Neural cell (in vitro differentiated cells): Measurements from ENCODE around the gene CALHM1. TPM values are rescaled to one million over a fixed set of nuclear protein-coding genes. Genes with fewer than 3 reads are reported as not detected.

ENCODE experiments used
- H2AFZ ChIP-seq: fragments of 200-600, 300-800 bp; sonication (generic), shearing (Covaris generic); 2 replicates; pipeline ENCODE4 v1.6.0; 2014; ENCODE audit warnings: low read depth, mild to moderate bottlenecking, antibody characterized with exemption, low read length, moderate library complexity
- H3F3A ChIP-seq: fragments of 200-600 bp; shearing (Covaris generic); 2 replicates; pipeline ENCODE4 v1.6.1; 2016; ENCODE audit warnings: mild to moderate bottlenecking, moderate library complexity, mixed read lengths, antibody characterized with exemption, low read length; ENCODE audit not compliant: insufficient read depth, poor library complexity, severe bottlenecking
- H3K27ac ChIP-seq: fragments of 200-600, 300-800 bp; sonication (generic), shearing (Covaris generic); 2 replicates; pipeline ENCODE4 v1.5.1; 2014; ENCODE audit warnings: mild to moderate bottlenecking, low read length, moderate library complexity
- H3K27me3 ChIP-seq: fragments of 300-800, 200-600 bp; sonication (generic), shearing (Covaris generic); 2 replicates; pipeline ENCODE4 v1.6.0; 2014; ENCODE audit warnings: mild to moderate bottlenecking, low read depth, low read length, moderate library complexity; ENCODE audit not compliant: insufficient read depth
- H3K36me3 ChIP-seq: fragments of 300-800, 200-600 bp; sonication (generic), shearing (Covaris generic); 2 replicates; pipeline ENCODE4 v1.5.1; 2014; ENCODE audit warnings: mild to moderate bottlenecking, antibody characterized with exemption, low read length, moderate library complexity; ENCODE audit not compliant: insufficient read depth
- H3K4me2 ChIP-seq: fragments of 300-800, 200-600 bp; sonication (generic), shearing (Covaris generic); 2 replicates; pipeline ENCODE4 v1.6.0; 2014; ENCODE audit warnings: mild to moderate bottlenecking, low read length
- H3K4me3 ChIP-seq: fragments of 300-800, 200-600 bp; sonication (generic), shearing (Covaris generic); 2 replicates; pipeline ENCODE4 v1.5.1; 2014; ENCODE audit warnings: mild to moderate bottlenecking, low read length, moderate library complexity
- H3K79me2 ChIP-seq: fragments of 200-600 bp; shearing (Covaris generic); replicated peaks from 2 replicates; pipeline ENCODE4 v1.6.0; 2014; ENCODE audit warnings: mild to moderate bottlenecking, low read length, moderate library complexity; ENCODE audit not compliant: insufficient read depth
- H3K9ac ChIP-seq: fragments of 300-800, 200-600 bp; sonication (generic), shearing (Covaris generic); 2 replicates; pipeline ENCODE4 v1.6.1; 2016; ENCODE audit warnings: mild to moderate bottlenecking, low read length, mixed read lengths
- H3K9me2 ChIP-seq: fragments of 200-600 bp; shearing (Covaris generic); 2 replicates; pipeline ENCODE4 v1.6.1; 2016; ENCODE audit warnings: mild to moderate bottlenecking, low read length, mixed read lengths; ENCODE audit not compliant: insufficient read depth
- H3K9me3 ChIP-seq: fragments of 200-600, 300-800 bp; sonication (generic), shearing (Covaris generic); 2 replicates; pipeline ENCODE4 v1.6.1; 2016; ENCODE audit warnings: mild to moderate bottlenecking, mixed run types, low read length, moderate library complexity, mixed read lengths
- H4K20me1 ChIP-seq: fragments of 200-600 bp; shearing (Covaris generic); 2 replicates; pipeline ENCODE4 v1.6.1; 2016; ENCODE audit warnings: mild to moderate bottlenecking, mixed run types; ENCODE audit not compliant: insufficient read depth
- CTCF ChIP-seq: fragments of 450-650 bp; IDR thresholded peaks from 2 replicates; pipeline ENCODE4 v1.5.1; 2014; ENCODE audit warnings: antibody characterized with exemption, mild to moderate bottlenecking, moderate library complexity; ENCODE audit not compliant: poor library complexity, severe bottlenecking
- EP300 ChIP-seq: fragments of 450-650 bp; conservative IDR thresholded peaks from 2 replicates; pipeline ENCODE4 v1.6.1; 2014; ENCODE audit warnings: antibody characterized with exemption, mild to moderate bottlenecking, moderate library complexity; ENCODE audit not compliant: poor library complexity, severe bottlenecking
- EZH2 ChIP-seq: fragments of 200-600, 300-800 bp; shearing (Covaris generic), sonication (generic); IDR thresholded peaks from 2 replicates; pipeline ENCODE4 v1.6.1; 2014; ENCODE audit warnings: antibody characterized with exemption, low read length, borderline replicate concordance, mild to moderate bottlenecking; ENCODE audit not compliant: insufficient read depth, poor library complexity, severe bottlenecking
- MXI1 ChIP-seq: fragments of 450-650 bp; conservative IDR thresholded peaks from 2 replicates; pipeline ENCODE4 v1.6.1; 2014; ENCODE audit warnings: antibody characterized with exemption, mild to moderate bottlenecking; ENCODE audit not compliant: poor library complexity, severe bottlenecking
- POLR2AphosphoS5 ChIP-seq: IDR thresholded peaks from 2 replicates; pipeline ENCODE4 v1.6.1; 2012
- RAD21 ChIP-seq: fragments of 450-650 bp; conservative IDR thresholded peaks from 2 replicates; pipeline ENCODE4 v1.6.1; 2014; ENCODE audit warnings: antibody characterized with exemption, mild to moderate bottlenecking, moderate library complexity
- REST ChIP-seq: IDR thresholded peaks from 2 replicates; pipeline ENCODE4 v1.6.1; 2012; ENCODE audit warnings: borderline replicate concordance
- SMC3 ChIP-seq: fragments of 450-650 bp; conservative IDR thresholded peaks from 2 replicates; pipeline ENCODE4 v1.6.1; 2014; ENCODE audit warnings: antibody characterized with exemption, mild to moderate bottlenecking, moderate library complexity; ENCODE audit not compliant: poor library complexity
- TAF1 ChIP-seq: IDR thresholded peaks from 2 replicates; pipeline ENCODE4 v1.6.1; 2012; ENCODE audit warnings: low read depth
- polyA plus RNA-seq: library from polyadenylated mRNA; depleted of rRNA; stranded (reverse); fragments of >200 nt; gene quantifications from 2 replicates; pipeline ENCODE4 v1.2.3, GENCODE V29; 2014

CALHM1 gene
- polyA plus RNA-seq, 1 donor from 2014 or later: not detected

- Histone ChIP-seq H3F3A (no peaks in the 10 kb centered on the region), H4K20me1 (no peaks in the 10 kb centered on the region), H3K27me3 (no peaks in the 10 kb centered on the region), H3K9me3 (no peaks in the 10 kb centered on the region), H3K9ac (no peak overlapping the region), H3K27ac (no peak overlapping the region), H3K79me2 (peaks cover 37% of the 10 kb centered on the region), H3K4me3 (no peak overlapping the region), H3K9me2 (no peaks in the 10 kb centered on the region), H2AFZ (no peak overlapping the region), H3K36me3 (no peaks in the 10 kb centered on the region), H3K4me2 (no peak overlapping the region)
- TF ChIP-seq POLR2AphosphoS5: no peak
Measured at GRCh38 chr10:103500481-103500880, 41.8 kb upstream of the CALHM1 start.

- H3K27ac ChIP-seq: no peak overlapping the region
- no peak overlapping the region for H3K4me3 ChIP-seq
- H4K20me1 ChIP-seq: no peaks in the 10 kb centered on the region
- no peak overlapping the region for H2AFZ ChIP-seq
- no peaks in the 10 kb centered on the region for H3K9me2 ChIP-seq
- TF ChIP-seq MXI1: no peak
- TF ChIP-seq POLR2AphosphoS5: no peak
- no peak for TF ChIP-seq REST
- no peak for TF ChIP-seq CTCF
- TF ChIP-seq RAD21: no peak
- TF ChIP-seq EP300: no peak
- TF ChIP-seq SMC3: no peak
- no peak for TF ChIP-seq TAF1
- no peak for TF ChIP-seq EZH2
- H3K4me2 ChIP-seq: no peak overlapping the region
- H3K9me3 ChIP-seq: no peaks in the 10 kb centered on the region
- H3F3A ChIP-seq: no peaks in the 10 kb centered on the region
- H3K79me2 ChIP-seq: peaks cover 37% of the 10 kb centered on the region
- peaks cover 3% of the 10 kb centered on the region for H3K27me3 ChIP-seq
- H3K36me3 ChIP-seq: no peaks in the 10 kb centered on the region
- no peak overlapping the region for H3K9ac ChIP-seq
Measured at GRCh38 chr10:103499881-103500280, 41.2 kb upstream of the CALHM1 start.
